Measurements from ENCODE around the gene FAM20A. TPM values are rescaled to one million over a fixed set of nuclear protein-coding genes. Genes with fewer than 3 reads are reported as not detected.

Gene FAM20A
- total RNA-seq, 4 donors from 2014 or later = 0.80 to 3.1 (median 1.4) TPM

- no peak overlapping the region for H3K4me3 ChIP-seq
- H3K27ac ChIP-seq = no peak overlapping the region
- ATAC-seq (no peak), DNase-seq (no peak)
- in situ Hi-C loops (cut with MboI; ENCODE audit: low sequenced_read_pairs in 4 of 4) (loop anchor here in 1 of 4 donors (10.0 kb wide), 1 partner anchor 78 kb away; no protein-coding TSS in a partner anchor), intact Hi-C loops (cut with DNase I; ENCODE audit: low total_unique reads) (loop anchor here (5.0 kb wide), 1 partner anchor 70 kb away; no protein-coding TSS in a partner anchor)
- H3K27me3 ChIP-seq = peaks cover 0 to 4% (median 0%) of the 10 kb centered on the region in 3 donors
- no peaks in the 10 kb centered on the region for H3K36me3 ChIP-seq
- H3K4me1 ChIP-seq = no peaks in the 10 kb centered on the region
- H3K9me3 ChIP-seq = peaks cover 0 to 29% (median 0%) of the 10 kb centered on the region in 3 donors
- TF ChIP-seq POLR2A (IDR thresholded peaks at IDR 0.05) (no peak), CTCF (IDR thresholded peaks at IDR 0.05 in 4 of 5, conservative IDR thresholded peaks at IDR 0.05 in 1 of 5) (no peak)
Observed at GRCh38 chr17:68612209-68612922, 11.2 kb upstream of the FAM20A start.

GRCh38 chr17:68611353-68612208 lies 10.4 kb upstream of the FAM20A start:
- no peaks in the 10 kb centered on the region for H3K4me1 ChIP-seq
- intact Hi-C loops (cut with DNase I; ENCODE audit: low total_unique reads) = loop anchor here (5.0 kb wide), 1 partner anchor 69 kb away; no protein-coding TSS in a partner anchor
- no peak overlapping the region for H3K27ac ChIP-seq
- TF ChIP-seq POLR2A (IDR thresholded peaks at IDR 0.05) (no peak), CTCF (IDR thresholded peaks at IDR 0.05 in 4 of 5, conservative IDR thresholded peaks at IDR 0.05 in 1 of 5) (no peak)
- in situ Hi-C loops (cut with MboI; ENCODE audit: low sequenced_read_pairs in 4 of 4) = loop anchor here in 1 of 4 donors (10.0 kb wide), 1 partner anchor 77 kb away; no protein-coding TSS in a partner anchor
- DNase-seq (no peak), ATAC-seq (no peak)
- H3K9me3 ChIP-seq = peaks cover 0 to 29% (median 0%) of the 10 kb centered on the region in 3 donors
- H3K27me3 ChIP-seq = peaks cover 0 to 6% (median 0%) of the 10 kb centered on the region in 3 donors
- no peaks in the 10 kb centered on the region for H3K36me3 ChIP-seq
- H3K4me3 ChIP-seq = no peak overlapping the region

- H3K27ac ChIP-seq = no peak overlapping the region
- intact Hi-C loops (cut with DNase I; ENCODE audit: low total_unique reads) (loop anchor here (5.0 kb wide), 1 partner anchor 68 kb away; no protein-coding TSS in a partner anchor), in situ Hi-C loops (cut with MboI; ENCODE audit: low sequenced_read_pairs in 4 of 4) (loop anchor here in 1 of 4 donors (10.0 kb wide), 1 partner anchor 76 kb away; no protein-coding TSS in a partner anchor)
- H3K36me3 ChIP-seq = no peaks in the 10 kb centered on the region
- H3K4me3 ChIP-seq = no peak overlapping the region
- no peaks in the 10 kb centered on the region for H3K4me1 ChIP-seq
- TF ChIP-seq CTCF (IDR thresholded peaks at IDR 0.05 in 4 of 5, conservative IDR thresholded peaks at IDR 0.05 in 1 of 5) = no peak
- no peak for DNase-seq
- no peak for ATAC-seq
- peaks cover 0 to 29% (median 0%) of the 10 kb centered on the region in 3 donors for H3K9me3 ChIP-seq
- peaks cover 0 to 6% (median 0%) of the 10 kb centered on the region in 3 donors for H3K27me3 ChIP-seq
Observed at GRCh38 chr17:68610554-68610953, 9.4 kb upstream of the FAM20A start.

GRCh38 chr17:68608515-68609130 lies 7.5 kb upstream of the FAM20A start:
- no peaks in the 10 kb centered on the region for H3K36me3 ChIP-seq
- H3K4me1 ChIP-seq = no peaks in the 10 kb centered on the region
- ATAC-seq (no peak), DNase-seq (no peak)
- H3K9me3 ChIP-seq = peaks cover 0 to 29% (median 0%) of the 10 kb centered on the region in 3 donors
- peaks cover 0 to 6% (median 0%) of the 10 kb centered on the region in 3 donors for H3K27me3 ChIP-seq
- intact Hi-C loops (cut with DNase I; ENCODE audit: low total_unique reads) = no loop called here
- TF ChIP-seq CTCF (IDR thresholded peaks at IDR 0.05 in 4 of 5, conservative IDR thresholded peaks at IDR 0.05 in 1 of 5) (no peak), POLR2A (IDR thresholded peaks at IDR 0.05) (no peak)
- in situ Hi-C loops (cut with MboI; ENCODE audit: low sequenced_read_pairs in 4 of 4) = no loop called here
- H3K4me3 ChIP-seq = no peak overlapping the region
- no peak overlapping the region for H3K27ac ChIP-seq

All from gastrocnemius medialis (tissue), 4 donors.